Measurements from ENCODE around the gene COMMD7.

COMMD7 gene

GRCh38 chr20:32752458-32753250 lies 9.4 kb upstream of the COMMD7 start:
- peak overlapping the region; percentile 10; the same call in 1 of the 2 replicates for H3K4me3 ChIP-seq (ENCODE audit: low read length)
- peak; percentile 62 for DNase-seq (ENCODE audit: low read depth)

GRCh38 chr20:32751702-32752457 lies 8.6 kb upstream of the COMMD7 start:
- TF ChIP-seq CTCF (conservative IDR thresholded peaks at IDR 0.05; ENCODE audit: low read length), result no peak
- DNase-seq (ENCODE audit: low read depth), result no peak
- no peak overlapping the region for H3K4me3 ChIP-seq (ENCODE audit: low read length)

More at GRCh38 chr20:32752458-32753250, 9.4 kb upstream of the COMMD7 start:
- no peak for TF ChIP-seq CTCF (conservative IDR thresholded peaks at IDR 0.05; ENCODE audit: low read length)

- TF ChIP-seq CTCF (conservative IDR thresholded peaks at IDR 0.05; ENCODE audit: low read length), result no peak
- H3K4me3 ChIP-seq (ENCODE audit: low read length), result no peak overlapping the region
- DNase-seq (ENCODE audit: low read depth), result no peak
Measured at GRCh38 chr20:32751293-32751692, 8.0 kb upstream of the COMMD7 start.

GRCh38 chr20:32749914-32750637 lies 6.8 kb upstream of the COMMD7 start:
- no peak for TF ChIP-seq CTCF (conservative IDR thresholded peaks at IDR 0.05; ENCODE audit: low read length)
- H3K4me3 ChIP-seq (ENCODE audit: low read length), result no peak overlapping the region
- no peak for DNase-seq (ENCODE audit: low read depth)

- DNase-seq (ENCODE audit: low read depth), result no peak
- no peak for TF ChIP-seq CTCF (conservative IDR thresholded peaks at IDR 0.05; ENCODE audit: low read length)
- H3K4me3 ChIP-seq (ENCODE audit: low read length), result peak overlapping the region; percentile 79
Measured at GRCh38 chr20:32742322-32743236, 688 bp downstream of the COMMD7 start.

GRCh38 chr20:32741151-32741550 lies 2.1 kb downstream of the COMMD7 start:
- no peak overlapping the region for H3K4me3 ChIP-seq (ENCODE audit: low read length)
- TF ChIP-seq CTCF (conservative IDR thresholded peaks at IDR 0.05; ENCODE audit: low read length), result no peak
- no peak for DNase-seq (ENCODE audit: low read depth)

Measured in AG10803 (cell line).